ENCODE measurements around the gene TYSND1.
"Not testable (repeated sequence)": the region's sequence is repeated elsewhere in the genome, so short reads cannot be mapped to it uniquely, and the experiment has no call there.

The TYSND1 gene

DNA sequence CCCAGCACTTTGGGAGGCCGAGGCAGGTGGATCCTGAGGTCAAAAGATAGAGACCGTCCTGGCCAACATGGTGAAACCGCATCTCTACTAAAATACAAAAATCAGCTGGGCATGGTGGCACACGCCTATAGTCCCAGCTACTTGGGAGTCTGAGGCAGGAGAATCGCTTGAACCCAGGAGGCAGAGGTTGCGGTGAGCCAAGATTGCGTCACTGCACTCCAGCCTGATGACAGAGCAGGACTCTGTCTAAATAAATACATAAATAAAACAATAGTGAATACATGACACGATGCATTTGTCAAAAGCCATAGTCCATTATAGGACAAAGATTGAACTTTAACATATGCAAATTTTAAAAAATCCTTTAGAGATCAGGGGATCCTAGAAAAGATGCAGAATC, 32.7 kb upstream of the TYSND1 start:
- H3K36me3 ChIP-seq (replicated peaks in 1 of 2; ENCODE audit: control insufficient read depth in 2 of 2, insufficient read depth in 2 of 2, low read length in 2 of 2); H4K91ac ChIP-seq (ENCODE audit: low read depth, low read length, poor library complexity); H2BK120ac ChIP-seq (ENCODE audit: low read depth, low read length); H2AK5ac ChIP-seq (ENCODE audit: low read depth, low read length); H2BK5ac ChIP-seq (ENCODE audit: low read length); DNase-seq (ENCODE audit: low spot score); H3K27me3 ChIP-seq (ENCODE audit: control insufficient read depth in 3 of 3, insufficient read depth in 3 of 3, low read depth in 1 of 3, low read length in 3 of 3); H2BK15ac ChIP-seq (ENCODE audit: low read length); H3K9ac ChIP-seq (ENCODE audit: low read depth, low read length, poor library complexity); H3K4me3 ChIP-seq (ENCODE audit: low read length in 2 of 2); H4K8ac ChIP-seq (ENCODE audit: low read depth, low read length); H3K23ac ChIP-seq (ENCODE audit: low read depth, low read length, poor library complexity); H3K18ac ChIP-seq (ENCODE audit: low read length); H3K4ac ChIP-seq (ENCODE audit: low read length); H3K9me3 ChIP-seq (replicated peaks in 1 of 2; ENCODE audit: control insufficient read depth in 2 of 2, insufficient read depth in 1 of 2, low read depth in 1 of 2, low read length in 2 of 2); H3K27ac ChIP-seq (replicated peaks; ENCODE audit: low read length); H3K4me2 ChIP-seq (ENCODE audit: insufficient read depth, low read length, poor library complexity, severe bottlenecking); H3K4me1 ChIP-seq (ENCODE audit: control insufficient read depth in 2 of 2, insufficient read depth in 1 of 2, low read depth in 1 of 2, low read length in 2 of 2); H3K14ac ChIP-seq (ENCODE audit: low read length); H3K79me1 ChIP-seq (ENCODE audit: low read depth, low read length); H2BK12ac ChIP-seq (ENCODE audit: low read length); H2AFZ ChIP-seq (ENCODE audit: low read length): not testable (repeated sequence)
- no CpG with 5 or more reads among the region's 8 CpGs for WGBS, 2 donors (ENCODE audit: extremely low coverage in 2 of 2, insufficient read length in 2 of 2, insufficient replicate concordance in 1 of 2)

DNA sequence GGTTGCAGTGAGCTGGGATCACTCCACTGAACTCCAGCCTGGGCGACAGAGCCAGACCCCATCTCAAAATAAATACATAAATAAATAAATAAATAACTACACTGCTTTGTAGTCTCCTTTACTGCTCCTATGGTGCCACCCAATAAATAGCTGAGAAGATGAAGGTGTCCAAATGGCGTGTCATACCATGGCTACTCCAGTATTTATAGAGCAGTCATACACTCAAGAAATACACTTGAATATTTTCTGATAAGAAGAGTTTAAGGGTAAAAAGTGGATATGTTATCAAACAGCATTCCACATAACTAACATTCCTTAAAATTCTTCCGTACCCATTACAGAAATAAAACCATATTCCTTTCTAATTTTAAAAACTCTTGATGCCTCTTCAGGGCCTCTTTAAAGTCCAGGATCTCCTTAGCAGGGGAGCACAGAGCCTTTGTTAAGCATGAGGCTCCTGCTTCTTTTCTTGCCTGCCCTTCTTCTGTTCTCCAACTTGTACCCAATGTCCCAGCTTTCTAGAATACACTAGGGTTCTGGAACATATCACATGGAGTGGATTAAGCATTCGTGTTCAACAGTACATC, 31.7 kb upstream of the TYSND1 start:
- Histone ChIP-seq H3K4me2 (ENCODE audit: insufficient read depth, low read length, poor library complexity, severe bottlenecking) (no peak overlapping the region), H2AK5ac (ENCODE audit: low read depth, low read length) (no peak overlapping the region), H3K4me1 (ENCODE audit: control insufficient read depth in 2 of 2, insufficient read depth in 1 of 2, low read depth in 1 of 2, low read length in 2 of 2) (peaks cover 2 to 3% of the 10 kb centered on the region in 2 donors), H3K9me3 (replicated peaks in 1 of 2; ENCODE audit: control insufficient read depth in 2 of 2, insufficient read depth in 1 of 2, low read depth in 1 of 2, low read length in 2 of 2) (peaks cover 2 to 7% of the 10 kb centered on the region in 2 donors), H4K91ac (ENCODE audit: low read depth, low read length, poor library complexity) (no peak overlapping the region), H3K27me3 (ENCODE audit: control insufficient read depth in 3 of 3, insufficient read depth in 3 of 3, low read depth in 1 of 3, low read length in 3 of 3) (no peaks in the 10 kb centered on the region), H2BK5ac (ENCODE audit: low read length) (no peak overlapping the region), H3K4ac (ENCODE audit: low read length) (no peak overlapping the region), H3K4me3 (ENCODE audit: low read length in 2 of 2) (no peak overlapping the region), H3K27ac (replicated peaks; ENCODE audit: low read length) (no peak overlapping the region), H2BK12ac (ENCODE audit: low read length) (no peak overlapping the region), H3K79me1 (ENCODE audit: low read depth, low read length) (no peaks in the 10 kb centered on the region), H3K23ac (ENCODE audit: low read depth, low read length, poor library complexity) (no peak overlapping the region), H2AFZ (ENCODE audit: low read length) (no peak overlapping the region), H2BK15ac (ENCODE audit: low read length) (no peak overlapping the region), H3K18ac (ENCODE audit: low read length) (no peak overlapping the region), H4K8ac (ENCODE audit: low read depth, low read length) (no peak overlapping the region), H2BK120ac (ENCODE audit: low read depth, low read length) (no peak overlapping the region), H3K36me3 (replicated peaks in 1 of 2; ENCODE audit: control insufficient read depth in 2 of 2, insufficient read depth in 2 of 2, low read length in 2 of 2) (no peaks in the 10 kb centered on the region), H3K9ac (ENCODE audit: low read depth, low read length, poor library complexity) (no peak overlapping the region), H3K14ac (ENCODE audit: low read length) (no peak overlapping the region)
- no CpG with 5 or more reads among the region's 4 CpGs for WGBS, 2 donors (ENCODE audit: extremely low coverage in 2 of 2, insufficient read length in 2 of 2, insufficient replicate concordance in 1 of 2)
- DNase-seq (ENCODE audit: low spot score) = no peak

DNA sequence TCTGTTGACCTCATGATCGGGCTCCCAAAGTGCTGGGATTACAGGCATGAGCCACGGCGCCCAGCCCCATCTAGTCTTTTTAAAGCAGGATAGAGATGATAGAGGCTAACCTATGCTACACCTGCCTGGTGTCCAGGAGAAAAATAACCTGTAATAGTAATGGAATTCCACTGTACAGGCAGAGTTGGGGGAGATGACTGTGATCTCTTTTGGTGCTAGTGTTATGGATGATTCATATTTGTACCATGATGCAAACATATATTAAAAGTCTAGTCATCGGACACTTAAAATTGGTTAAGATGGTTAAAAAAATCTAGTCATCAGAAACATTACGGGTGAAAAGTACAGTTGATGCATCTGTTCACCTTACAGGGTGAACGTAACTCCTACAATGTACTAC, 29.9 kb upstream of the TYSND1 start:
- Histone ChIP-seq H4K8ac (ENCODE audit: low read depth, low read length) (no peak overlapping the region), H3K36me3 (replicated peaks in 1 of 2; ENCODE audit: control insufficient read depth in 2 of 2, insufficient read depth in 2 of 2, low read length in 2 of 2) (no peaks in the 10 kb centered on the region), H3K4me2 (ENCODE audit: insufficient read depth, low read length, poor library complexity, severe bottlenecking) (no peak overlapping the region), H3K4ac (ENCODE audit: low read length) (no peak overlapping the region), H4K91ac (ENCODE audit: low read depth, low read length, poor library complexity) (no peak overlapping the region), H3K27me3 (ENCODE audit: control insufficient read depth in 3 of 3, insufficient read depth in 3 of 3, low read depth in 1 of 3, low read length in 3 of 3) (no peaks in the 10 kb centered on the region), H2AK5ac (ENCODE audit: low read depth, low read length) (no peak overlapping the region), H2BK5ac (ENCODE audit: low read length) (no peak overlapping the region), H3K4me1 (ENCODE audit: control insufficient read depth in 2 of 2, insufficient read depth in 1 of 2, low read depth in 1 of 2, low read length in 2 of 2) (peaks cover 2 to 3% of the 10 kb centered on the region in 2 donors), H3K18ac (ENCODE audit: low read length) (no peak overlapping the region), H2AFZ (ENCODE audit: low read length) (no peak overlapping the region), H3K9ac (ENCODE audit: low read depth, low read length, poor library complexity) (no peak overlapping the region), H3K27ac (replicated peaks; ENCODE audit: low read length) (no peak overlapping the region), H3K79me1 (ENCODE audit: low read depth, low read length) (no peaks in the 10 kb centered on the region), H3K4me3 (ENCODE audit: low read length in 2 of 2) (no peak overlapping the region), H3K14ac (ENCODE audit: low read length) (no peak overlapping the region), H3K9me3 (replicated peaks in 1 of 2; ENCODE audit: control insufficient read depth in 2 of 2, insufficient read depth in 1 of 2, low read depth in 1 of 2, low read length in 2 of 2) (peaks cover 2 to 7% of the 10 kb centered on the region in 2 donors), H2BK15ac (ENCODE audit: low read length) (no peak overlapping the region), H2BK120ac (ENCODE audit: low read depth, low read length) (no peak overlapping the region), H3K23ac (ENCODE audit: low read depth, low read length, poor library complexity) (no peak overlapping the region), H2BK12ac (ENCODE audit: low read length) (no peak overlapping the region)
- WGBS, 2 donors (ENCODE audit: extremely low coverage in 2 of 2, insufficient read length in 2 of 2, insufficient replicate concordance in 1 of 2) = no CpG with 5 or more reads among the region's 6 CpGs
- DNase-seq (ENCODE audit: low spot score) = no peak

GRCh38 chr10:70175516-70175915, 29.0 kb upstream of the TYSND1 start:
- Histone ChIP-seq H3K9me3 (replicated peaks in 1 of 2; ENCODE audit: control insufficient read depth in 2 of 2, insufficient read depth in 1 of 2, low read depth in 1 of 2, low read length in 2 of 2) (peaks cover 2 to 11% of the 10 kb centered on the region in 2 donors), H3K36me3 (replicated peaks in 1 of 2; ENCODE audit: control insufficient read depth in 2 of 2, insufficient read depth in 2 of 2, low read length in 2 of 2) (no peaks in the 10 kb centered on the region), H3K23ac (ENCODE audit: low read depth, low read length, poor library complexity) (no peak overlapping the region), H3K27ac (replicated peaks; ENCODE audit: low read length) (no peak overlapping the region), H2BK12ac (ENCODE audit: low read length) (no peak overlapping the region), H3K18ac (ENCODE audit: low read length) (no peak overlapping the region), H2BK5ac (ENCODE audit: low read length) (no peak overlapping the region), H3K14ac (ENCODE audit: low read length) (no peak overlapping the region), H3K4ac (ENCODE audit: low read length) (no peak overlapping the region), H3K27me3 (ENCODE audit: control insufficient read depth in 3 of 3, insufficient read depth in 3 of 3, low read depth in 1 of 3, low read length in 3 of 3) (no peaks in the 10 kb centered on the region), H2AK5ac (ENCODE audit: low read depth, low read length) (no peak overlapping the region), H2BK15ac (ENCODE audit: low read length) (no peak overlapping the region), H3K4me1 (ENCODE audit: control insufficient read depth in 2 of 2, insufficient read depth in 1 of 2, low read depth in 1 of 2, low read length in 2 of 2) (peaks cover 3% of the 10 kb centered on the region in 2 donors), H3K9ac (ENCODE audit: low read depth, low read length, poor library complexity) (no peak overlapping the region), H3K4me3 (ENCODE audit: low read length in 2 of 2) (no peak overlapping the region), H4K8ac (ENCODE audit: low read depth, low read length) (no peak overlapping the region), H3K4me2 (ENCODE audit: insufficient read depth, low read length, poor library complexity, severe bottlenecking) (no peak overlapping the region), H2AFZ (ENCODE audit: low read length) (no peak overlapping the region), H3K79me1 (ENCODE audit: low read depth, low read length) (no peaks in the 10 kb centered on the region), H2BK120ac (ENCODE audit: low read depth, low read length) (no peak overlapping the region), H4K91ac (ENCODE audit: low read depth, low read length, poor library complexity) (no peak overlapping the region)
- DNase-seq (ENCODE audit: low spot score) = no peak
- WGBS, 2 donors (ENCODE audit: extremely low coverage in 2 of 2, insufficient read length in 2 of 2, insufficient replicate concordance in 1 of 2) = no CpG with 5 or more reads among the region's 3 CpGs

Measured in neuronal stem cell (in vitro differentiated cells).